SKM-1 treated with dmso at 0.1 percent for 144 hours (cell line): ENCODE data around the gene SRRM5.
"Not testable (repeated sequence)": the region's sequence is repeated elsewhere in the genome, so short reads cannot be mapped to it uniquely, and the experiment has no call there.

Experiments used
- DNase-seq: peaks from one replicate; lab custom pipeline; 2025; ENCODE audit not compliant: unreplicated experiment; lab: John Stamatoyannopoulos, UW

The SRRM5 gene

GRCh38 chr19:43638214-43638994 is 26.5 kb downstream of the SRRM5 start:
- DNase-seq = no peak

- DNase-seq = no peak
Measured at GRCh38 chr19:43638995-43639518, 27.2 kb downstream of the SRRM5 start.

GRCh38 chr19:43639519-43640423 is 27.9 kb downstream of the SRRM5 start, which contains the start of gene CADM4:
Gene CADM4, minus strand, starts transcription at chr19:43639850. Its CDS starts 60 bp downstream, at chr19:43639790.
- DNase-seq = no peak

DNA sequence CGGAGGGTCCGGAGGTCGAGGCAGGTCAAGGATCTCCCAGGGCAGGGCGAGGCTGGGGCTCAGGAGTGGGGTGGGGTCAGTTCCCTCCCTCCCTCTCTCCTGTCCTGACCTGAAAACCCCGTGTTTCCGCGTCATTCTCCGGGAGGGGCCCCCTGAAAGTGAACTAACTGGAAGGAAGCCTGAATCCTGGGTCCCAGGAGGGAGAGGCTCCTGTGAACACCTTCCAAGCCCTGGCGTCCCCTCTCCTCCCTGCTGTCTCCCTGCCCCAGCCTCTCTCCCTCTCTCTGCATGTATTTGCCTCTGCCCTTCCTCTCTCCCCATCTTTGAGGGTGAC is 28.5 kb downstream of the SRRM5 start:
- DNase-seq = no peak

GRCh38 chr19:43641333-43641732 is 29.4 kb downstream of the SRRM5 start:
- DNase-seq = no peak

- DNase-seq = no peak
Measured at GRCh38 chr19:43642531-43642930, 30.6 kb downstream of the SRRM5 start.

- no peak for DNase-seq
Measured at GRCh38 chr19:43643326-43643725, 31.4 kb downstream of the SRRM5 start.

DNA sequence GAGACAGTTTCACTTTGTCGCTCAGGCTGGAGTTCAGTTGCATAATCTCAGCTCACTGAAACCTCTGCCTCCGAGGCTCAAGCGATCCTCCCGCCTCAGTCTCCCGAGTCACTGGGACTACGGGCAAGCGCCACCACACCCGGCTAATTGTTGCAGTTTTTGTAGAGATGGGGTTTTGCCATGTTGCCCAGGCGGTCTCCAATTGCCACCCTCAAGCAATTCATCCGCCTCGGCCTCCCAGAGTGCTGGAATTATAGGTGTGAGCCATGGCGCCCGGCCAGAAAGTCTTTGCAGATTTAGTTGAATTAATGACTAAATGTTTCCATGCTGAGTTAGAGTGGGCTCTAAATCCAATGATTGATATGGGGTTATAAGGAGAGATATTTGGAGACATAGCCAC is 32.3 kb downstream of the SRRM5 start:
- no peak for DNase-seq

DNA sequence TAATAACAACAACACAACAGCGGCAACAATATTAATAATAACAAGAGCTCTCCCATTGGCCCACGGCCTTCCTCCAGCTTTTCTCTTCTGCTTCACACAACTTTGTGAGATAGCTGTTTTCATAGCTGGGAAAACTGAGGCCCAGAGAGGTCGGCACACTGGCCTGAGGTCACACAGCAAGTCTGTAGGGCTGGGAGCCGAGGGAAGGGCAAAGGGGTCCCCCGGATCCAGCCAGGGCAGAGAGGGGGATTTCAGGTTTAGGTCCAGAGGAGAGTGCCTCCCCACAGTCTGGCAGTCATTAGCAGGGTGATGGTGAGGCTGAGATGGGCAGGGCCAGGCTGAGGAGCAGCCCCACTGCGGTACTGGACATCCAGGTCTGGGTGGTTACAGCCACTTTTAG is 36.7 kb downstream of the SRRM5 start:
- DNase-seq = no peak

DNA sequence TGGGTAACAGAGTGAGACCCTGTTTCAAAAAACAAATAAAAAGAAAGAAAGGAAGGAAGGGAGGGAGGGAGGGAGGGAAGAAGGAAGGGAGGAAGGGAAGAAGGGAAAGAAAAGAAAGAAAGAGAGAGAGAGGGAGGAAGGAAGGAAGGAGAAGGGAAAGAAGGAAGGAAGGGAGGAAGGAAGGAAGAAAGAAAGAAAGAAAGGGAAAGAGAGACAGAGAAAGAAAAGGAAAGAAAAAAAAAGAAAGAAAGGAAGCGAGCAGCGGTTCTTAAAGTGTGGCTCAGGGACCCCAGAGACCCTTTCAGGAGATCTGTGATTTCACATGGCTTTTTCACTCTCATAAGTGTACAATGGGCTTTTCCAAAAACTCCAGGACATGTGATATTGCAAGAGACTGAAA is 37.6 kb downstream of the SRRM5 start:
- DNase-seq = no peak

DNA sequence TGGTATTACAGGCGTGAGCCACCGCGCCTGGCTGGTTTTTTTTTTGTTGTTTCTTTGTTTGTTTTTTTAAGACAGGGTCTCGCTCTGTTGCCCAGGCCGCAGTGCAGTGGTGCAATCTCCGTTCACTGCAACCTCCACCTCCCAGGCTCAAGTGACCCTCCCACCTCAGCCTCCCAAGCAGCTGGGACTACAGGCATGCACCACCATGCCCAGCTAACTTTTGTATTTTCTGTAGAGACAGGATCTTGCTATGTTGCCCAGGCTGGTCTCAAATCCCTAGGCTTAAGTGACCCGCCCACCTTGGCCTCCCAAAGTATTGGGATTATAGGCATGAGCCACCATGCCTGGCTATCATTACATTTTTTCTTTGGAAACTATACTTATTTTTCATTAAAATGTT is 38.4 kb downstream of the SRRM5 start:
- DNase-seq = not testable (repeated sequence)

- DNase-seq = peak; percentile 16
Measured at GRCh38 chr19:43651758-43652545, 40.1 kb downstream of the SRRM5 start.

GRCh38 chr19:43652546-43652874 is 40.6 kb downstream of the SRRM5 start:
- no peak for DNase-seq

GRCh38 chr19:43656436-43656835 is 44.5 kb downstream of the SRRM5 start:
- no peak for DNase-seq

GRCh38 chr19:43658001-43658400 is 46.1 kb downstream of the SRRM5 start:
- DNase-seq = no peak

DNA sequence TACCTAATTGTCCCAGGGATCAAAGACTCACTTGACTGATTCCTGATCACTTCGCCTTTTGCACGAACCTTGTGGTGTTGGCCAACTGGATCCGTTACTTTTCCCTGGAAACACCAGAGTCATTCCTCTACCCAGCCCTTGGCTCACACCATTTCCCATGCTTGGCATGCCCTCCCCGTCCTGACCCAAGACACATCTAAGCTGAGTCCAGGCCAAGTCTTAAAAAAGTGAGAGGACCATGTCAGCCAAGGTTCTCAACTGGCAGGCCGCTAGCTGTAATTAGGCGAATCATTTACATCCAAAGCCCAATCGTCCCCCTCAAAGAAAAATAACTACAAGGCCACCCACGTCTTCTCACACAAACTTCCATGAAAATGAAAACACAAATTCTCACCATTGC is 46.6 kb downstream of the SRRM5 start:
- no peak for DNase-seq

DNA sequence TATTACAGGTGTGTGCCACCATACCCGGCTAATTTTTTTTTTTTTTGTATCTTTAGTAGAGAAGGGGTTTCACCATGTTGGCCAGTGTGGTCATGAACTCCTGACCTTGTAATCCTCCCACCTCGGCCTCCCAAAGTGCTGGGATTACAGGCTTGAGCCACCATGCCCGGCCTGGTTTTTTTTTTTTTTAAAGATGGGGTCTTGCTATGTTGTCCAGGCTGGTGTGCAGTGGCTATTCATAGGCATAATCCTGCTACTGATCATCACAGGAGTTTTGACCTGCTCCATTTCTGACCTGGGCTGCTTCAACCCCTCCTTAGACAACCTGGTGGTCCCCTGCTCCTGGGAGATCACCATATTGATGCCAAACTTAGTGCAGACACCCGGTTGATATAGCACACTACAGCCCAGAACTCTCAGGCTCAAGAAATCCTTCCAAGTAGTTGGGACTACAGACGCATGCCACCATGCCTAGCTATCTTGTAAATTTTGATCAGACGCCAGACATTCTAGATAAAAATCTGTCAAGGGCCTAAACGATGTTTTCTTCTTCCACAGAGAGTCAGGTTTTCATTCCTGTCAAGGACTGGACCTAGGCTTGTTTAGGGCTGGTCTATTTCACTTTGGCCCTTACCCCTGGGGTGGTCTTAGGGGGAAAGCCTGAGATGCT is 48.5 kb downstream of the SRRM5 start:
- DNase-seq = no peak

GRCh38 chr19:43660971-43661360 is 49.1 kb downstream of the SRRM5 start:
- no peak for DNase-seq

DNA sequence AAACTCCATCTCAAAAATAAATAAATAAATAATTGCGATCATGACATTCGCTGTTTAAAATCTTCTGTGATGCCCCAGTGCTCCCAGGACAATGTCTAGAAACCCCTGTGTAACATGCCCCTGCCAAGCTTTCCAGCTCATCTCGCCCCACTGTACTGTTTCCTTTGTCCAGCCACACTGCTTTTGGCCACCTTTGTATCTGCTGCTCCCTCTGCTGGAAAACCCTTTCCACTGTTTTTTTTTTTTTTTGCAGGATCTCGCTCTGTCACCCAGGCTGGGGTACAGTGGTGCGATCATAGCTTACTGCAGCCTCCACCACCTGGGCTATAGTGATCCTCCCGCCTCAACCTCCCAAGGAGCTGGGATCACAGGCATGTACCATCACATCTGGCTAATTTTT is 50.6 kb downstream of the SRRM5 start:
- DNase-seq = no peak

- no peak for DNase-seq
Measured at GRCh38 chr19:43664018-43664417, 52.1 kb downstream of the SRRM5 start.
